ENCODE results near the gene URB1.
"Not testable (repeated sequence)": the region's sequence is repeated elsewhere in the genome, so short reads cannot be mapped to it uniquely, and the experiment has no call there.

- TF ChIP-seq POLR2A (IDR thresholded peaks at IDR 0.05; ENCODE audit: low read depth, low read length); POLR2AphosphoS5 (IDR thresholded peaks at IDR 0.05; ENCODE audit: low read depth, low read length); TAF1 (IDR thresholded peaks at IDR 0.05; ENCODE audit: low read depth, low read length); POU2F2 (IDR thresholded peaks at IDR 0.05; ENCODE audit: low read depth, low read length); PAX5 (IDR thresholded peaks at IDR 0.05; ENCODE audit: insufficient read depth, low read length, severe bottlenecking): not testable (repeated sequence)
Observed at GRCh38 chr21:32265321-32265720, 127.5 kb downstream of the URB1 start.
